RWPE1 (cell line): ENCODE results near the gene FAM228A.

Source experiments
- CTCF ChIA-PET: fragments of 350-600 bp; sonication (Branson Sonifier 250); formaldehyde crosslinking; extraction: SDS; loops from one replicate; lab custom pipeline; 2021; lab: Yijun Ruan, JAX
- POLR2A ChIA-PET: fragments of 400-600 bp; formaldehyde crosslinking; extraction: SDS; loops from one replicate; lab custom pipeline; 2020; ENCODE audit warnings: antibody characterized with exemption; ENCODE audit not compliant: low non-redundant PET; lab: Yijun Ruan, JAX
- DNase-seq: peaks from one replicate; pipeline ENCODE4 v3.0.0; 2012; ENCODE audit warnings: low spot score
- H3K27ac ChIP-seq: fragments of 450-650 bp; 2 replicates; pipeline ENCODE4 v1.5.1; 2017
- CTCF ChIP-seq: fragments of 450-650 bp; conservative IDR thresholded peaks from 2 replicates; pipeline ENCODE4 v1.5.1; 2017; ENCODE audit warnings: low read depth, mild to moderate bottlenecking

The FAM228A gene

GRCh38 chr2:24210723-24211122 lies 35.9 kb downstream of the FAM228A start:
- CTCF ChIA-PET = no interaction called here
- POLR2A ChIA-PET = no interaction called here
- no peak for TF ChIP-seq CTCF
- no peak for DNase-seq
- H3K27ac ChIP-seq = no peak overlapping the region

DNA sequence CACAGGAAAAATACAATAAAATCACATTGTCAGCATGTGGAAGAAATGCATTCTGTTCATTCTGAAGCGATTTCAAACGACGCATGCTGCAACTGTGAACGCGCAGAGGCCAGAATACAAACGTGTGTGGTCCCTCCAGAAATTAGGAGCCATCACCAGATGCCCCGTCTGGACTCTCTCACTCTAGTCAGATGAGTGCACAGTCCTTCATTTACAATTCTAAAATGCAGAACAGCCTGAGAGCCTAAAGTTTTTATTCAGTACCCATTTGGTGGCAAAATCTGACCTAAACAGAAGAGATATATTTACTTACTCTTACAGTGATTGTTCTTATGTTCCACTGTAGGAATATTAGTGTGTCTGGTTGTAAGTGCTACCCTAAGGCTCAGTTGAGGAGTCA lies 36.6 kb downstream of the FAM228A start:
- POLR2A ChIA-PET = no interaction called here
- H3K27ac ChIP-seq = no peak overlapping the region
- DNase-seq = no peak
- CTCF ChIA-PET = no interaction called here
- TF ChIP-seq CTCF = no peak

- no peak overlapping the region for H3K27ac ChIP-seq
- no peak for DNase-seq
- ChIA-PET CTCF (interaction anchor here (0.7 kb wide), 1 partner anchor 896 kb away, joined by 3 read pairs; no protein-coding TSS in a partner anchor), POLR2A (no interaction called here)
- TF ChIP-seq CTCF = no peak
Observed at GRCh38 chr2:24214880-24215279, 40.0 kb downstream of the FAM228A start.

- CTCF ChIA-PET = no interaction called here
- POLR2A ChIA-PET = no interaction called here
- no peak for DNase-seq
- no peak overlapping the region for H3K27ac ChIP-seq
- TF ChIP-seq CTCF = no peak
Observed at GRCh38 chr2:24220554-24221291, 45.9 kb downstream of the FAM228A start.

DNA sequence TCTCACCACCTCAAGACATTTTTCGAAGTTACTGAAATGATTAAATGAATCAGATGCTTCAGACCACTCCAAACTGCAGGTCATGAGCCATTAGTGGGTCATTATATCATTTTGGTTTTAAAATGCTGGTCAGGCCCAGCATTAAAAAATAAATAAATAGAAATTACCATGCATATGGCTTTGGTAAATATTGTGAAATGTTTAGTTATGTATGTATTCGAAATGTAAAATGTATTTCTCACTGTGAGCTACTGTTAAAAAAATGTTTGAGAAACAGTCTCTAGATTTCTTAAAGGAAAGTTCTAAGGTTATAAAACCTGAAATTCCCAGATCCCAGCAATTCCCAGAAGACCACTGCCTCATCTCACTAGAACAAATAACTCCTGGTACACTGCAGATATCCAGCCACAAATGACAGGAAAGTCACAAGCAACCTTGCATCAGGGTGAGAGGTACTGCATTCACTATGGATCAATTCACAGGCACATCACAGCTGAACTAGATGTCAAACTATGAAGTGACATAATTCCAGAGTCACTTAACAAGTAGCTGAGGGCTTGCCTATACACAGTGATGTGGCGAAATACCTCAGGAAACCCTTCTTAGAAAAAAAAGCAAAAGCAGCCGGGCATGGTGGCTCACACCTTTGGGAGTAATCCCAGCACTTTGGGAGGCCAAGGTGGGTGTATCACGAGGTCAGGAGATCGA lies 46.6 kb downstream of the FAM228A start:
- POLR2A ChIA-PET = no interaction called here
- H3K27ac ChIP-seq = no peak overlapping the region
- TF ChIP-seq CTCF = no peak
- DNase-seq = no peak
- CTCF ChIA-PET = no interaction called here

- POLR2A ChIA-PET = no interaction called here
- CTCF ChIA-PET = interaction anchor here (1.0 kb wide), 1 partner anchor 10 kb away, joined by 4 read pairs; no protein-coding TSS in a partner anchor
Observed at GRCh38 chr2:24222946-24223345, 48.1 kb downstream of the FAM228A start.

More at GRCh38 chr2:24222946-24223345, 48.1 kb downstream of the FAM228A start:
- DNase-seq = no peak
- TF ChIP-seq CTCF = no peak
- no peak overlapping the region for H3K27ac ChIP-seq
